HepG2 (cell line): ENCODE data around the gene FBXL20. TPM values are rescaled to one million over a fixed set of nuclear protein-coding genes. Genes with fewer than 3 reads are reported as not detected.

ENCODE experiments used
- ADNP ChIP-seq: sonication (generic); formaldehyde crosslinking; IDR thresholded peaks from 2 replicates; pipeline ENCODE4 v1.4.0; 2020; ENCODE audit warnings: missing genetic modification reagents
- AGO1 ChIP-seq: fragments of 200-400 bp; formaldehyde crosslinking; IDR thresholded peaks from 2 replicates; pipeline ENCODE4 v1.6.1; 2017; ENCODE audit warnings: mild to moderate bottlenecking, low read depth, low read length, moderate library complexity; ENCODE audit not compliant: poor library complexity, severe bottlenecking
- AKAP8 ChIP-seq: sonication (generic); formaldehyde crosslinking; IDR thresholded peaks from 2 replicates; pipeline ENCODE4 v1.5.1; 2020; ENCODE audit warnings: mild to moderate bottlenecking, missing genetic modification reagents
- DMTF1 ChIP-seq: sonication (generic); formaldehyde crosslinking; IDR thresholded peaks from 2 replicates; pipeline ENCODE4 v1.4.0; 2020; ENCODE audit warnings: mild to moderate bottlenecking, missing genetic modification reagents
- ETS1 ChIP-seq: sonication (generic); formaldehyde crosslinking; IDR thresholded peaks from 2 replicates; pipeline ENCODE4 v1.4.0; 2020; ENCODE audit warnings: missing genetic modification reagents
- MED13 ChIP-seq: sonication (generic); formaldehyde crosslinking; IDR thresholded peaks from 2 replicates; pipeline ENCODE4 v1.5.0; 2020; ENCODE audit warnings: missing genetic modification reagents
- NCOA2 ChIP-seq: sonication (generic); formaldehyde crosslinking; IDR thresholded peaks from 2 replicates; pipeline ENCODE4 v1.8.0; 2022; ENCODE audit warnings: inconsistent platforms
- POLR2G ChIP-seq: fragments of 200-400 bp; formaldehyde crosslinking; IDR thresholded peaks from 2 replicates; pipeline ENCODE4 v1.6.1; 2018; ENCODE audit warnings: mild to moderate bottlenecking, low read depth, low read length, moderate library complexity
- RNF2 ChIP-seq: fragments of 450-650 bp; conservative IDR thresholded peaks from 2 replicates; pipeline ENCODE4 v1.6.1; 2016; ENCODE audit warnings: low read depth
- SMARCC2 ChIP-seq: fragments of 450-650 bp; IDR thresholded peaks from 2 replicates; pipeline ENCODE4 v1.6.1; 2017; ENCODE audit warnings: antibody characterized with exemption, mild to moderate bottlenecking
- TFDP2 ChIP-seq: sonication (generic); formaldehyde crosslinking; IDR thresholded peaks from 2 replicates; pipeline ENCODE4 v1.4.0; 2020; ENCODE audit warnings: missing genetic modification reagents
- ZNF124 ChIP-seq: sonication (generic); formaldehyde crosslinking; IDR thresholded peaks from 2 replicates; pipeline ENCODE4 v1.4.0; 2020; ENCODE audit warnings: missing genetic modification reagents
- ZNF281 ChIP-seq: sonication (generic); formaldehyde crosslinking; IDR thresholded peaks from 2 replicates; pipeline ENCODE4 v1.4.0; 2020; ENCODE audit warnings: missing genetic modification reagents, borderline replicate concordance
- ZNF33A ChIP-seq: sonication (generic); formaldehyde crosslinking; IDR thresholded peaks from 2 replicates; pipeline ENCODE4 v1.5.1; 2020; ENCODE audit warnings: missing genetic modification reagents, mild to moderate bottlenecking, moderate library complexity, borderline replicate concordance
- ZNF703 ChIP-seq: sonication (generic); formaldehyde crosslinking; IDR thresholded peaks from 2 replicates; pipeline ENCODE4 v1.5.1; 2020; ENCODE audit warnings: missing genetic modification reagents, mild to moderate bottlenecking, moderate library complexity, borderline replicate concordance
- ZNF83 ChIP-seq: sonication (generic); formaldehyde crosslinking; IDR thresholded peaks from 2 replicates; pipeline ENCODE4 v1.4.0; 2020; ENCODE audit warnings: missing genetic modification reagents, mild to moderate bottlenecking, borderline replicate concordance
- polyA plus RNA-seq, 8 experiments: library from polyadenylated mRNA; depleted of rRNA in 3 of 8; stranded (reverse) in 7 of 8; unstranded in 1 of 8; fragments of >200 nt; fragmentation: Illumina TruSeq in 4 of 8; extraction: Trizol in 4 of 8; gene quantifications; 2 replicates each; pipeline versions ENCODE4 v1.2.1 to v1.2.3, GENCODE V29; 2011 to 2016; ENCODE audit warnings: low read depth in 4 of 8, missing spikeins in 1 of 8, mixed read lengths in 1 of 8; ENCODE audit not compliant: insufficient read depth in 1 of 8
- total RNA-seq, 5 experiments: library from RNA; depleted of rRNA; stranded (reverse); fragments of >200 nt; fragmentation: Illumina TruSeq; extraction: Trizol; gene quantifications; 2 replicates each; pipeline ENCODE4 v1.2.3, GENCODE V29; 2016; ENCODE audit warnings: low read depth in 1 of 5

The FBXL20 gene
- total and polyA plus RNA-seq, 2 of the 13 experiments (the other 11 are each of a cell fraction or from before 2014, with no cell fraction given), result 10.2 to 10.3 TPM

- 0 out of 2 replicates have a peak, but pooled peaks have one; percentile 60 for TF ChIP-seq MED13 (CRISPR knock-in tag)
- no peak for TF ChIP-seq ZNF33A (CRISPR knock-in tag)
- TF ChIP-seq AGO1, result no peak
- no peak for TF ChIP-seq ZNF281
- TF ChIP-seq ETS1 (CRISPR knock-in tag), result no peak
- no peak for TF ChIP-seq ZNF703 (CRISPR knock-in tag)
- 0 out of 2 replicates have a peak, but pooled peaks have one; percentile 52 for TF ChIP-seq AKAP8 (CRISPR knock-in tag)
- TF ChIP-seq SMARCC2, result no peak
- TF ChIP-seq TFDP2 (CRISPR knock-in tag), result peak; percentile 58
- TF ChIP-seq POLR2G, result peak; percentile 93
- no peak for TF ChIP-seq ZNF83
- no peak for TF ChIP-seq DMTF1 (CRISPR knock-in tag)
- no peak for TF ChIP-seq RNF2
- TF ChIP-seq ADNP, result no peak
- TF ChIP-seq NCOA2, result no peak; the same call in none of the 2 replicates
- no peak; the same call in 1 of the 2 replicates for TF ChIP-seq ZNF124 (CRISPR knock-in tag)
These were observed 49.6 kb upstream of the FBXL20 start, which contains the start of gene MED1 (continued) for GRCh38 chr17:39450847-39451581.
